HUES48 (cell line): ENCODE results near the gene CPLANE2.
"Not testable (repeated sequence)": the region's sequence is repeated elsewhere in the genome, so short reads cannot be mapped to it uniquely, and the experiment has no call there.

ENCODE experiments used
- H3K27ac ChIP-seq: one replicate; pipeline ENCODE4 v1.7.0; 2013; ENCODE audit warnings: low read depth, low read length, inconsistent platforms
- H3K27me3 ChIP-seq: 2 replicates; pipeline ENCODE4 v1.6.1; 2013; ENCODE audit warnings: mild to moderate bottlenecking, low read length; ENCODE audit not compliant: control insufficient read depth, insufficient read depth
- H3K36me3 ChIP-seq: 2 replicates; pipeline ENCODE4 v1.6.1; 2013; ENCODE audit warnings: low read length; ENCODE audit not compliant: control insufficient read depth, insufficient read depth
- H3K4me1 ChIP-seq: 2 replicates; pipeline ENCODE4 v1.6.1; 2013; ENCODE audit warnings: mild to moderate bottlenecking, low read length; ENCODE audit not compliant: control insufficient read depth, insufficient read depth
- H3K4me3 ChIP-seq: 2 replicates; pipeline ENCODE4 v1.5.1; 2013; ENCODE audit warnings: mild to moderate bottlenecking, low read depth, low read length
- H3K9ac ChIP-seq: 2 replicates; pipeline ENCODE4 v1.6.1; 2013; ENCODE audit warnings: mild to moderate bottlenecking, low read depth, low read length, moderate library complexity
- H3K9me3 ChIP-seq: 2 replicates; pipeline ENCODE4 v1.6.1; 2013; ENCODE audit warnings: low read length; ENCODE audit not compliant: control insufficient read depth, insufficient read depth

Gene CPLANE2

DNA sequence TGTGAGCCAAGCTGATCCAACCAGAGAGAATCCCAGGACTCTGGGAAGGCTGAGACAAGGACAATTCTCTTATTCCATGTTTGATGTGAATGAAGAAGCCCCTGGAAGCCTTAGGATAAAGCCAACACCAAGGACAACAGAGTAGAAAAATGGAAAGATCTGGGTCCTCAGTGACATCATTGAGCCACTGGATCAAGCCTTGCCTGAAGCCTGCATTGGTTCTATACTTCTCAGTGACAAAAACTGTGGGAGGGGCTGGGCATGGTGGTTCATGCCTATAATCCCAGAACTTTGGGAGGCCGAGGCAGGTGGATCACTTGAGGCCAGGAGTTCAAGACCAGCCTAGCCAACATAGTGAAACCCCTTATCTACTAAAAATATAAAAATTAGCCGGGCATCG lies 40.1 kb downstream of the CPLANE2 start:
- no peaks in the 10 kb centered on the region for H3K9me3 ChIP-seq
- peaks cover 26% of the 10 kb centered on the region; the same call in 1 of the 2 replicates for H3K36me3 ChIP-seq
- H3K4me3 ChIP-seq: no peak overlapping the region

DNA sequence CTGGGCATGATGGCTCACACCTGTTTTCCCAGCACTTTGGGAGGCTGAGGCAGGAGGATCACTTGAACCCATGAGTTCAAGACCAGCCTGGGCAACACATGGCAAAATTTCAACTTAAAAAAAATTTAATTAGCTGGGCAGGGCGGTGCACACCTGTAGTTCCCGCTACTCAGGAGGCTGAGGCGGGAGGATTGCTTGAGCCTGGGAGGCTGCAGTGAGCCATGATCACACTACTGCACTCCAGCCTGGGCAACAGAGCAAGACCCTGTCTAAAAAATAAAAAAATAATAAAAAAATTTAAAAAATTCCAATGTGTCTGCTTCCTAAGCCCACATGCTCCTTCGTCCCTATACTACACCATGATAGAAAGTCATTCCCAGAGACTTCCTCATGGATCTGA lies 40.8 kb downstream of the CPLANE2 start:
- H3K4me3 ChIP-seq, H3K4me1 ChIP-seq, H3K9ac ChIP-seq, H3K27ac ChIP-seq, H3K27me3 ChIP-seq, H3K9me3 ChIP-seq: not testable (repeated sequence)
- peaks cover 20% of the 10 kb centered on the region; the same call in 1 of the 2 replicates for H3K36me3 ChIP-seq

More for the DNA sequence above, 40.1 kb downstream of the CPLANE2 start:
- no peak overlapping the region for H3K27ac ChIP-seq
- no peaks in the 10 kb centered on the region for H3K27me3 ChIP-seq
- no peaks in the 10 kb centered on the region for H3K4me1 ChIP-seq
- no peak overlapping the region for H3K9ac ChIP-seq

DNA sequence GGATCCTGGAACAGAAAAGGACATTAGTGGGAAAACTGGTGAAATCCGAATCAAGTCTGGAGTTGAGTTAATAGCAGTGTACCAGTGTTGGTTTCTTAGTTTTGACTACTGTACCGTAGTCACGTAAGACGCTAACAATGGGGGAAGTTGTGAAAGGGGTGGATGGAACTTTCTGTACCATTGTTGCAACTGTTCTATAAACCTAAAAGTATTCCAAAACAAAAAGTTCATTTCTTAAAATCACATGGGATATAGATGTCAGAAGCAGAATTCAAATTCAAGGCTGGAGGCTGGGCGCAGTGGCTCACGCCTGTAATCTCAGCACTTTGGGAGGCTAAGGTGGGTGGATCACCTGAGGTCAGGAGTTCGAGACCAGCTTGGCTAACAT lies 41.5 kb downstream of the CPLANE2 start:
- Histone ChIP-seq H3K4me1 (no peaks in the 10 kb centered on the region), H3K27me3 (no peaks in the 10 kb centered on the region), H3K9ac (no peak overlapping the region), H3K36me3 (peaks cover 15% of the 10 kb centered on the region; the same call in 1 of the 2 replicates), H3K4me3 (no peak overlapping the region), H3K9me3 (no peaks in the 10 kb centered on the region), H3K27ac (no peak overlapping the region)

DNA sequence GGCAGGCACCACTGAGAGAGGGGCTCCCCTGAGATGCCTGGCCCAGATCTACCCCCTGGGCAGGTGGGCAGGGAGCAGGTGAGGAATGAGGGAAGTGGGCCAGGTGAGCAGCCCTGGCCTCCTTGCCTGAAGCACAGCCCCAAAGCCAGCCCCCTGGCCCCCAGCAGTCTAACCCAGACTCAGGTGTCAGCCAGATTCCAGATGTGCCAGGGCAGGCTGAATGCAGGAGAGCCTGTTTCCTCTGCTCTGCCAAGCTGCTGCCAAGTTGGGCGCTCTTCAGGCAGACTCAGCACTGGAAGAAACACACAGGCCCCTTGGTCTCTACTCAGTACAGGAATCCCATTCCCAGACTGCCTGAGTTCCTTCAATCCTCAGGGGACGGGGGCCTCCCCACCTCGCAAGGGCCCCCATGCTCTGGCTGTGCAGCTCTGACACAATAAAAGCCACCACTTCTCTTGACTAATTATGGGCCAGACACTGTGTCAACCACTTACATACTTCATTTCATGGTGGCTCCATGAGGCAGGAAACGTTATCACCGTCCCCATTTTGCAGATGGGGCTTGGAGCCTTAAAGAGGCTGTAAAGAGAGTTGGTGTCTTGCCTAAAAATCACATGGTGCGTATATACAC lies 45.0 kb downstream of the CPLANE2 start:
- H3K27me3 ChIP-seq: no peaks in the 10 kb centered on the region
- H3K27ac ChIP-seq: no peak overlapping the region
- no peak overlapping the region for H3K4me3 ChIP-seq
- no peaks in the 10 kb centered on the region for H3K4me1 ChIP-seq
- no peak overlapping the region for H3K9ac ChIP-seq
- no peaks in the 10 kb centered on the region for H3K36me3 ChIP-seq
- no peaks in the 10 kb centered on the region for H3K9me3 ChIP-seq

DNA sequence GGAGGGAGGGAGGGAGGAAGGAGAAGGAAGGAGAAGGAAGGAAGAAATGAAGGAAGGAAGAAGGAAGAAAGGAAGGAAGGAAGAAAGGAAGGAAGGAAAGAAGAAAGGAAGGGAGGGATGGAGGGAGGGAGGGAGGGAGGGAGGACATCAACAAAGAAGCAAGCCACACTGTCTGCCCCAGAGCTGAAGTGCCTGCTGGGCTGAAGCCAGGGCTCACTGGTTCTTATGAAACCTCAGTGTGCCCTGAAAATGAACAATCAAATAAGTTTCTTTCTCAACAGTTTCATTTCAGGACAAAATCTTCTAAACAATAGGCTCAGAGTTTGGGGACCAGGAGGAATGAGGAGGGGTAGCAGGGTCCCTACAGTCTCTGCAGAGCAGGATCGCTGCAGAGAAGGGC lies 45.7 kb downstream of the CPLANE2 start:
- Histone ChIP-seq H3K9me3 (no peaks in the 10 kb centered on the region), H3K9ac (no peak overlapping the region), H3K27ac (no peak overlapping the region), H3K4me3 (no peak overlapping the region), H3K4me1 (no peaks in the 10 kb centered on the region), H3K27me3 (no peaks in the 10 kb centered on the region), H3K36me3 (no peaks in the 10 kb centered on the region)

DNA sequence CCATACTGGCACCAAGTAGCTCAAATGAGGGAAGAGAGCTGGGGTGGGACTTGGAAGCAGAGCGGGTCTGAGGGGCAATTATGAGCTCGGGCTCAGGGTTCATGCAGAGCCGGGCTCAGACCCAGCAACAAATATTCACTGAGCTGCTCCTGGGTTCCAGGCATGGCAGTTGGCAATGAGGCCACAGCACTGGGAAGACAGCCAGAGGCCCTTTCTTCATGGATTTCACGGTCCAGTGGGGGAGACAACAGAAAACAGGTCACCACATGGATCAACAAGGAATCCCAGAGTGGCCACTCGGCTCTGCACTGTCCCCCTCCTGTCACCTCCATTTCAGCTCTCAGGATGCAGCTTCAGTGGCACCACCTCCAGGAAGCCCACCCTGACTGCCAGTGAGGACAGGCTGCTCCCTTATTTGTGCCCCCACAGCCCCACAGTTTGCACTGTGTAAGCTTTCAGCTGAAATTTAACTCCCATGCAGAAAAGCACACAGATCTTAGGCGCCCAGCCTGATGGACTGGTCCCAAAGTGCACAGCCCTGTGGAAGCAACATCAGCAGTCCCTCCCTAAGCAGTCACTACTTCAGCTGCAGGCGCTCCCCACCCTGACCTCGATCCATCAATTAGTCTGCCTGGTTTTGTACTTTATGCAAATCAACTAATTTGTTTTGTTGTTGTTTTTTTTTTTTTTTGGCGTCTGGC lies 46.9 kb downstream of the CPLANE2 start:
- no peaks in the 10 kb centered on the region for H3K36me3 ChIP-seq
- no peaks in the 10 kb centered on the region for H3K9me3 ChIP-seq
- no peaks in the 10 kb centered on the region for H3K27me3 ChIP-seq
- no peak overlapping the region for H3K4me3 ChIP-seq
- H3K27ac ChIP-seq: no peak overlapping the region
- H3K9ac ChIP-seq: no peak overlapping the region
- no peaks in the 10 kb centered on the region for H3K4me1 ChIP-seq

DNA sequence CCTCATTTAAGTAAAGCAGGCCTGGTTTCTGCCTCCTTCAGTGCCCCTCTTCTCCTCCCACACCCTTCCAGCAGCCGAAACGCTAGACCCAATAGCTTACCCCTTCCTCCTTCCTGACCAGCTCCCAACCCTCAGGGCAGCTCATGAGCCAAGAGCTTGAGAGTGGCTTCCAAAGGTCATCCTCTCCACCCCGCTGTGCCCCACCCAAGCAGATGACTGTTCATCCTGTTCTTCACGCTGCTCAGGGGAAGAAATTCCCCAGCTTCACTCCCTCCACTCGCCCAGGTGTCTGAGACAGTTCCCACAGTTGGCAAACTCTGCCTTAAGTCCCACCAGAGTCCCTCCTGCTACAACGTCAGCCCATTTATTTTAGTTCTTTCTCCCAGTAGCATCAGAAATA lies 48.0 kb downstream of the CPLANE2 start:
- Histone ChIP-seq H3K4me1 (no peaks in the 10 kb centered on the region), H3K9me3 (no peaks in the 10 kb centered on the region), H3K27ac (no peak overlapping the region), H3K9ac (no peak overlapping the region), H3K36me3 (no peaks in the 10 kb centered on the region), H3K27me3 (no peaks in the 10 kb centered on the region), H3K4me3 (no peak overlapping the region)

DNA sequence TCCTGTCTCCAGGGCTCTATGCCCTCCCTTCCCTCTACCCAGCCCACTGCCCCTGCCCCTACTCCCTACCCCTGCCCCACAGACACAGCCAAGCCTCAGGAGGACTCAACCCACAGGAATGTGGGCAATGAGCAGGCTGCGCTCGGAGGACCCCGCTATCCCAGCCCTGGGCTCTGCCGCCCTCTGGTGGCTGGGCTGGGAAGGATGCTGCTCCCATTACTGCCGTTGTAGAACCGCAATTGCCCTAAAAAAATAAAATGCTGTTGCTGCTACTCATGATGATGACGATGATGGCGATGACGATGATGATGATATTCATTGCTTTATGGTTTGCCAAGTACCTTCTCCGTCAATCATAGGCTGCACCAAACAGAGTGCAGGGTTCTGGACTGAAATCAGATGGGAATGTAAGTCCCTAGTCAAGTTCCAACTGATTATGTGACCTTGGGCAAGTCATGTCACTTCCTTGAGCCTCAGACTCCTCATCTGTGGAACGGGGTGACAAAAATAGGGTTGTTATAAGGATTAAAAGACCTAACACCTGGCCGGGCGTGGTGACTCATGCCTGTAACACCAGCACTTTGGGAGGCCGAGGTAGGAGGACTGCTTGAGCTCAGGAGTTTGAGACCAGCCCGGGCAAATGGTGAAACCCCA lies 49.1 kb downstream of the CPLANE2 start:
- no peak overlapping the region for H3K9ac ChIP-seq

DNA sequence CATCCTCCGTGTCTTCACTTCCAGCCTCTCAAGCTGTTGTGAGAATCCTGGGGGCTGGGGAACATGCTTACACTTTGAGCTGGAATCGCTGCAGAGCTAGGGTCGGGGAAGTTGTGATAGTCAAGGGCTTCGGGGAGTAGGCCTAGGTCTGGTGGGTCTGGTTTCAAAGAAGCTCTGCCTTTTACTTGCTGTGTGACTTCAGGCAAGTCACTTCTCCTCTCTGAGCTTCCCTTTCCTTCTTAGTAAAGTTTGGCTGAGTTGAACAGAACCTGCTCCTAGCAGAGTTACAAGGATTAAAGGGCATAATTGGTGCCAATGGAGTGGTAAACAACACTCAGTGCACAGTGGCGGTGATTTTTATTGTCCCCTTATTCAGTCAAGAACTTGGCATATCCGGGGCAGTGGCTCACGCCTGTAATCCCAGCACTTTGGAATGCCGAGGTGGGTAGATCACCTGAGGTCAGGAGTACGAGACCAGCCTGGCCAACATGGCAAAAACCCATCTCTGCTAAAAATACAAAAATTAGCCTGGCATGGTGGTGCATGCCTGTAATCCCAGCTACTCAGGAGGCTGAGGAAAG lies 50.2 kb downstream of the CPLANE2 start:
- H3K9me3 ChIP-seq: no peaks in the 10 kb centered on the region

More for the DNA sequence above, 49.1 kb downstream of the CPLANE2 start:
- Histone ChIP-seq H3K9me3 (no peaks in the 10 kb centered on the region), H3K27me3 (no peaks in the 10 kb centered on the region), H3K27ac (no peak overlapping the region), H3K4me3 (no peak overlapping the region), H3K36me3 (no peaks in the 10 kb centered on the region), H3K4me1 (no peaks in the 10 kb centered on the region)

DNA sequence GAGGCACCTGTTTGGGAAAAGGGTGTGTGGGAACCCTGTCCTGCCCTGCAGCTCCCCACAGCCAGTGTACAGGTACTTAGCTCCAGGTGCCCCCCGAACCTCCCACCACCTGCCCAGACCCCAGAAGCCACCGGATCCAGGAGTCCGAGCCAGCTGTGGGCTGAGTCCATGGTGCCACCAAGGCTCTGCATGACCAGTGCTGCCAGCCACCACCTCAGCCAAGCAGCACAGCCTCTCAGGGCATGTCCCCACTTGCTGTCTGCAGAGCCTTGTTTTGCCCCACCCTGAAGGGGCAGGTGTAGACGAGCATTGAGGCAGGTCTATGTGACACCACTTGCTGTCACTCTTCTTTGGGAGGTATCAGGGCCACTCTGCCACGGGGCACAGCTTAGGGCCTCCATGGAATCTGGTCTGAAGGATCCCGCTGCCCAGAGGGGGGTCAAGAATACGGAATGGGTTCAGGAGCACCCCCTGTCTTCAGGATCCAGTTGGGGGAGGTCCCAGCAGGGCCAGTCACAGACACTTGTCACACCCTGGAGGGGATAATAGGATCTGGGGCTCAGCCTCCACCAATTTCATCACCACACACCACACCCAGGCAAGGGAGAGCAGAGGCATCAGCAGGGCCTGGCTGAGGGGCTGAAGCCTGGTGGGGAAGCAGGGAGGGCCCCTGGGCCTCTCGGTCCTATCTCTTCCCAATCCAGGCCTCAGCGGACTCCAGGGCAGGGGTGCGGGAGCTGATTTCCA lies 52.3 kb downstream of the CPLANE2 start:
- no peak overlapping the region for H3K9ac ChIP-seq
- H3K4me3 ChIP-seq: no peak overlapping the region
- no peak overlapping the region for H3K27ac ChIP-seq
- H3K9me3 ChIP-seq: no peaks in the 10 kb centered on the region
- H3K4me1 ChIP-seq: peaks cover 9% of the 10 kb centered on the region
- H3K36me3 ChIP-seq: no peaks in the 10 kb centered on the region
- no peaks in the 10 kb centered on the region for H3K27me3 ChIP-seq

More for the DNA sequence above, 50.2 kb downstream of the CPLANE2 start:
- H3K4me3 ChIP-seq: no peak overlapping the region
- H3K27me3 ChIP-seq: no peaks in the 10 kb centered on the region
- no peaks in the 10 kb centered on the region for H3K36me3 ChIP-seq
- peaks cover 5% of the 10 kb centered on the region for H3K4me1 ChIP-seq
- no peak overlapping the region for H3K9ac ChIP-seq
- no peak overlapping the region for H3K27ac ChIP-seq
